Measurements from ENCODE around the gene PNMA1.

Gene PNMA1

DNA sequence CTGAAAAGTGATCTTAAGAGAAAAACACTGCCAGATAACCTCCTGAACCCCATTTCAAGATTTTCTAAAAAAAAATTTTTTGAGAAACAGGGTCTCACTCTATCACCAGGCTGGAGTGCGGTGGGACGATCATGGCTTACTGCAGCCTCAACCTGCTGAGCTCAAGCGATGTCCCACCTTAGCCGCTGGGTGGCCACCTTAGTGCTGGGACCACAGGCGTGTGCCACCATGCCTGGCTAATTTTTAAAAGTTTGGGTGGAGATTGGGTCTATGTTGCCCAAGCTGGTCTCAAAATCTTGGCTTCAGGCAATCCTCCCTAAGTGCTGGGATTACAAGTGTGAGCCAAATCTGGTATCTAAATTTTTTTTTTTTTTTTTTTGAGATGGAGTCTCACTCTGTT, 3.4 kb downstream of the PNMA1 start:
- no peak for DNase-seq

DNA sequence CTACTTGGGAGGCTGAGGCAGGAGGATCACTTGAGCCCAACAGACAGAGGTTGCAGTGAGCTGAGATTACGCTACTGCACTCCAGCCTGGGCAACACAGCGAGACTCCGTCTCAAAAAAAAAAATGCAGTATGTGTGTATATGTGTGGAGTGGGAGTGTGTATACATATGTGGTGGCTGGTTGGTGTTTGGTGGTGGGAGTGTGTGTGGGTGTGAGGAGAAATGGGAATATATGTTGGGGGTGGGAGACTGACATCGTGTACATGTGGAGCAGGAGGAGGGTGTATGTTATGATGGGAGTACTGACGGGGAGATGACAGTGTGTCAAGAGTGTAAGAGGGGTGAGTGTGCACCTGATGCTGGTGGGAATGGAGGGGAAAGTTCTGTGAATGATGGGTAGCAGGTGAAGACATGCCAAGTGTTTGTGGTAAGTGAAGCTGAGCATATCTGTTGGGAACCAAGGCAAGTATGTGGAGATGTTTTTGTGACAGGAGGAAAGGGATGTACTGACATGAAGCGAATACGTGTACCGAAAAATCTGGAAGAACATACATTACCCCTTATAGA, 4.2 kb downstream of the PNMA1 start:
- TF ChIP-seq GATA1 (IDR thresholded peaks at IDR 0.05; ENCODE audit: low read depth, low read length), result no peak
- no peak for TF ChIP-seq POLR2A (IDR thresholded peaks at IDR 0.05; ENCODE audit: low read length)
- no peak for DNase-seq

More for the DNA sequence above, 3.4 kb downstream of the PNMA1 start:
- TF ChIP-seq GATA1 (IDR thresholded peaks at IDR 0.05; ENCODE audit: low read depth, low read length) (no peak), POLR2A (IDR thresholded peaks at IDR 0.05; ENCODE audit: low read length) (no peak)

DNA sequence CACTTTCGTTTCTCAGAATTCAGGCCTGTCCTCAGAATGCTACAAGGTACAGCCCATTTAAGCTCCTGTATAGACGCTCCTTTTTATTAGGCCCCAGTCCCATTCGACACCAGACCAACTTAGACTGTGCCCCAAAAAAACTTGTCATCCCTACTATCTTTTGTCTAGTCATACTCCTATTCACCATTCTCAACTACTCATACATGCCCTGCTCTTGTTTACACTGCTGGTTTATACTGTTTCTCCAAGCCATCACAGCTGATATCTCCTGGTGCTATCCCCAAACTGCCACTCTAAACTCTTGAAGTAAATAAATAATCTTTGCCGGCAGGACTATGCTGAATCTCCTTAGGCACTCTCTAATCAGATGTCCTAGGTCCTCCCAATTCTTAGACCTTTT, 6.1 kb downstream of the PNMA1 start:
- peak in 1 of 2 experiments; percentile 18 for DNase-seq

DNA sequence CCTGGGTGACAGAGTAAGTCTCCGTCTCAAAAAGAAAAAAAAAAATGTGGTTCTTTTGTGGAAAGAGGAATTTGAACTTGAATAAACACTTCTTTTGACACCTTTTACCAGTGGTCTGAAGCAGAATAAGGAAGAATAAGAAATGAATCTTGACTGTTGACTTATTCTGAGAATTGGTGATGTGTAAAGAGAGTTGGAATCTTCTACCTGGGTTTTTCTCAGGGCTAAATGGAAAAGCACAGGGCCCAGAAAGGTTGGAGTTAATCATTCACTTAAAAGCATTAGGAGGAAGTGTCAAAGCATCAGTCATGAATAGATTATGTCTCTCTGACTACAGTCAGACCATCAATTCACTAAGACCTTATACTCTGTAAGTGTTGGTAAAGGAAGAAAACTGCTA, 13.9 kb downstream of the PNMA1 start:
- TF ChIP-seq GATA1 (IDR thresholded peaks at IDR 0.05; ENCODE audit: low read depth, low read length) (no peak), POLR2A (IDR thresholded peaks at IDR 0.05; ENCODE audit: low read length) (no peak)

DNA sequence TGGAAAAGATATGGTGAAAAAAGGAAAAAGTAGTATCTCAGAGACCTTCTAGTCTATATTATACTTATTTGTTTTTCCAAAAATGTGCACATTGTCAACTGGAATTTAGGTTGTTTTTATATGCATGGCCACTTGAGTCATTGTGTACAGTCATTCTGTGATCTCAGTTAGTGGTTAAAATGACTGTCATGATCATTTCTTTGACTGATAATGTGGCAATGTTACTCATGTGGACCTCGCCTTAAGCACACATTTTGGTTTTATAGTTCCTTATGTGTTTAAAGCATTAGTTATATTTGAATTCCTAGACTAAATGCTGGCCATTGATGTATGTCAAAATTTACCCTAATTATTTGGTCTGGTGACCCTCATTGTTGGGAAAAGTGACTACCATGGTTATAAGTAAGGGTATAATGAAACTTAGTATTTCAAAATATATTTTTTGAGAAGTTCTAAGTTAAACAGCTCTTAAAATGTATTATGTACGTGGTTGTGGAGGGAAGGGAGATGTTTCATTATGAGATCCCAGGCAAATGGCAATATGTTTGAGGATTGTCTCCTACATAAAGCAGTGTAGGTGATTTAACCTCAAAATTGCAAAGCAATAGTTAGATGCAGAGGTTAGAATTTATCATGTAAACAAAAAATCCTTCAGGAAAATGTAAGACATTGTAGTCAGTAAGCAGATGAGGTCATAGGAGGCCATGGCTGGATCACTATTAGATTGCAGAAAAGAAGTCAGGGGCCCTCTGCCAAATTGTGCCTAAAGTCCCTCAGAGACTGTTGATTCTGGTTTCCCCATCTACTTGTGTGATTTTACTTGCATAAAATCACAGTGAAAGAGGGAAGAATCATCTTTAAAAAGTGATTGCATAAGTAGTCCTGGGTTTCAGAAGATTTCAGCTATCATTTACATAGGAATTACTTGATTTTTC, 17.5 kb downstream of the PNMA1 start:
- DNase-seq, result peak; percentile 27 to 67

More for the DNA sequence above, 13.9 kb downstream of the PNMA1 start:
- no peak for DNase-seq

DNA sequence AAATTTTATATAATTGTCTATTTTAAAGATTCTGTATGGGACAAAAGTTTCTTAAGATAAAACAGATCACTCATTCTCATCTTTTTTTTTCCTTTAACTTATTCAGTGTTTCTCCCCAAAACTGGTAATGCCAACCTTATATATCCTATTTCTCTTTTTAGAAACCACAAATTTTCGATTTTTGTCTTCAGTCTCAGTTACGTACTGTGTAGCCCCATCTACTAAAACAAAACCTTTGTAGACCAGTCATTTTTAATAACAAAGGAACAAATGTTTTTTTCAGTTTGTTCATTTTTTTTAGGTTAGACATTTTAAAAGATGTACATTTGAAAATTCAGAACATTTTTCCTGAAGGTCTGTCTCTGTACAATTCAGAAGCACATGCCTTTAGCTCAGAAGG, 18.2 kb downstream of the PNMA1 start:
- TF ChIP-seq POLR2A (IDR thresholded peaks at IDR 0.05; ENCODE audit: low read length) (no peak), GATA1 (IDR thresholded peaks at IDR 0.05; ENCODE audit: low read depth, low read length) (no peak)
- no peak for DNase-seq

More for the DNA sequence above, 17.5 kb downstream of the PNMA1 start:
- TF ChIP-seq POLR2A (IDR thresholded peaks at IDR 0.05; ENCODE audit: low read length) (no peak), GATA1 (IDR thresholded peaks at IDR 0.05; ENCODE audit: low read depth, low read length) (no peak)

DNA sequence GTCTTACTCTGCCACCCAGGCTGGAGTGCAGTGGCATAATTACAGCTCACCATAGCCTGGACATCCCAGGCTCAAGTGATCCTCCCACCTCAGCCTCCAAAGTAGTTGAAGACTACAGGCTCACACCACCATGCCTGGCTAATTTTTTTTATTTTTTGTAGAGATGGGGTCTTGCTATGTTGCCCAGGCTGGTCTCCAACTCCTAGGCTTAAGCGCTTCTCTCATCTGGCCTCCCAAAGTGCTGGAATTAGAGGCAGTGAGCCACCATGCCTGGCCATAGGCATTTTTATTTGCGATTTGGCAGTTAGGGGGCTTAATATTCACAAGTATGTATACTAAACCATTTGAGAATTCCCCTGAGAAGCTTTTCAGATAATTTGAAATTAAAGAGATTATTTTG, 19.1 kb downstream of the PNMA1 start:
- no peak for DNase-seq
- TF ChIP-seq POLR2A (IDR thresholded peaks at IDR 0.05; ENCODE audit: low read length) (no peak), GATA1 (IDR thresholded peaks at IDR 0.05; ENCODE audit: low read depth, low read length) (no peak)

DNA sequence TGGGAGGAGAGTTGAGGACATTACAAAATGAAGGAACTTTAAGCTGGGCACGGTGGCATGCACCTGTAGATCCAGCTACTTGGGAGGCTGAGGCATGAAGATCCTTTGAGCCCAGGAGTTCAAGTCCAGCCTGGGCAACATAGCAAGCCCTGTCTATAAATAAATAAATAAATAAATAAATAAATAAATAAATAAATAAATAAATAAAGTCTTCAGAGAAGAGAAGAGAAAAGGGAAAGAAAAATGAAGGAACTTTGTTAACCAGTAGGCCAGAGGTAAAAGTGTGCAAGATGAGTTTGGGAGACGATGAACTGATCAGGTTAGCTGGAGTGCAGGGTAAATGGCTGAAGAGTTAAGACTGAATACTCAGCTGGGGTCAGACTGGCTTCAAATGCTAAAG, 20.1 kb downstream of the PNMA1 start:
- DNase-seq, result no peak
- TF ChIP-seq POLR2A (IDR thresholded peaks at IDR 0.05; ENCODE audit: low read length) (no peak), GATA1 (IDR thresholded peaks at IDR 0.05; ENCODE audit: low read depth, low read length) (no peak)

DNA sequence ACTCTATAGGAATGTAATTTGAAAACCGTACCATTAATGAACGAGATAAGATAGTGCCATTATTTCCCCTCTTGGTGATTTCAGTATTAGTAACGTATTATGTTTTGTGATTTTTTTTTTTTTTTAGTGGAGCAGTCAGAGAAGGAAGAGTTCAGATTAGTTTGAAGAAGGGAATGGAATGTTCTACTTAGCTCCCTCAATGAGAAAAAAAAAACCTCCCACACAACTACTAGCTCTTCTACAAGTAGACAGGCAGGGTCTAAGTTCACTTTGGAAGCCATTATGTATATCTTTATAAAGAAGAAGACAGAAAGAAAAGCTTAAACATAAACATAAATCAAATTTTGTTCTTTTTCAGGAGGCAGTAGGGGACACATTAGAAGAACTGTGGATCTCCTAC, 27.3 kb downstream of the PNMA1 start:
- TF ChIP-seq POLR2A (IDR thresholded peaks at IDR 0.05; ENCODE audit: low read length) (no peak), GATA1 (IDR thresholded peaks at IDR 0.05; ENCODE audit: low read depth, low read length) (no peak)

DNA sequence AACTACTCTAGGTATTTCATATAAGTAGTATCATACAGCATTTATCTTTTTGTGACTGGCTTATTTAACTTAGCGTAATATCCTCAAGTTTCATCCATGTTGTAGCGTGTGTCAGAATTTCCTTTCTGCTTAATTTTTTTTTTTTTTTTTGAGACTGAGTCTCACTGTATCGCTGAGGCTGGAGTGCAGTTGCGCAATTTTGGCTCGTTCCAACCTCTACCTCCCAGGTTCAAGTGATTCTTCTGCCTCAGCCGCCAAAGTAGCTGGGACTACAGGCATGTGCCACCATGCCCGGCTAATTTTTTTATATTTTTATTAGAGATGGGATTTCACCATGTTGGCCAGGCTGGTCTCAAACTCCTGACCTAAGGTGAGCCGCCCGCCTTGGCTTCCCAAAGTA, 28.9 kb downstream of the PNMA1 start:
- no peak for DNase-seq
- TF ChIP-seq GATA1 (IDR thresholded peaks at IDR 0.05; ENCODE audit: low read depth, low read length) (no peak), POLR2A (IDR thresholded peaks at IDR 0.05; ENCODE audit: low read length) (no peak)

More for the DNA sequence above, 27.3 kb downstream of the PNMA1 start:
- DNase-seq, result no peak

DNA sequence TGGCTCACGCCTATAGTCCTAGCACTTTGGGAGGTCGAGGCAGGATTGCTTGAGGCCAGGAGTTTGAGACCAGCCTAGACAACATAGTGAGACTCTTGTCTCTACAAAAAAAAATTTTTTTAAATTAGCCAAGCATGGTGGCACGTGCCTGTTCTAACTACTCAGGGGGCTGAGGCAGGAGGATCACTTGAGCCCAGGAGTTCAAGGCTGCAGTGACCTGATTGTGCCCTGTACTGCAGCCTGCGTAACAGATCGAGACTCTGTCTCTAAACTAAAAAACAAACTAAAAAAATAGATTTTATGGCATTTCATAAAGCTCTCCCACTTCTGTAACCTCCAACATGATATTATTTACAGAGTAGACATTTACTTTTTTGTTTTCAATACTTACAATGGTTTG, 29.6 kb downstream of the PNMA1 start:
- no peak for DNase-seq
- no peak for TF ChIP-seq GATA1 (IDR thresholded peaks at IDR 0.05; ENCODE audit: low read depth, low read length)
- no peak for TF ChIP-seq POLR2A (IDR thresholded peaks at IDR 0.05; ENCODE audit: low read length)

DNA sequence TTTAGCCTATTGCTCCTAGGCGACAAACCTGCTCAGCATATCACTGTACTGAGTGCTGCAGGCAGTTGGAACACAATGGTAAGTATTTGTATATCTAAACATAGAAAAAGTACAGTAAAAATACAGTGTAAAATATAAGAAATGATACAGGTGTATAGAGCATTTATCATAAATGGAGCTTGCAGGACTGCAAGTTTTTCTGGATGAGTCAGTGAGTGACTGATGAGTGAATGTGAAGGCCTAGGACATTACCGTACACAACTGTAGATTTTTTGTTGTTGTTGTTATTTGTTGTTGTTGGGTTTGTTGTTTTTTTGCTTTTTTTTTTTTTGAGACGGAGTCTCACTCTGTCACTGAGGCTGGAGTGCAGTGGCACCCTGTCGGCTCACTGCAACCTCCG, 33.4 kb downstream of the PNMA1 start:
- DNase-seq, result no peak

DNA sequence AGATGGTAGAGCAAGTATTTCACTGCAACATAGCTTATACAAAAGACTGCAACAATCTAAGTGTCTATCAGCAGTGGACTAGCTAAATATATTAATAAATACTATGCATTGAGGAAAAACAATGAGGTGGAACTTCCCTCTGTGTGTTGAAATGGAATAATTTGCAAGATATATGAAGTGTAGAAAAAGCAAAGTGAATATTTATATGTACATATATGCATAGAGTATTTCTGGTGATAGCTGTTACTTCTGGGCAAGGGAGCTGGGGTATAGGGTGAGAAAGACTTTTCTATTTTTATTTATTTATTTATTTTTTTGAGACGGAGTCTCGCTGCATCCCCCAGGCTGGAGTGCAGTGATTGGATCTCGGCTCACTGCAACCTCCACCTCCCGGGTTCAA, 35.5 kb downstream of the PNMA1 start:
- TF ChIP-seq POLR2A (IDR thresholded peaks at IDR 0.05; ENCODE audit: low read length) (no peak), GATA1 (IDR thresholded peaks at IDR 0.05; ENCODE audit: low read depth, low read length) (no peak)
- no peak for DNase-seq

More for the DNA sequence above, 33.4 kb downstream of the PNMA1 start:
- TF ChIP-seq GATA1 (IDR thresholded peaks at IDR 0.05; ENCODE audit: low read depth, low read length) (no peak), POLR2A (IDR thresholded peaks at IDR 0.05; ENCODE audit: low read length) (no peak)

DNA sequence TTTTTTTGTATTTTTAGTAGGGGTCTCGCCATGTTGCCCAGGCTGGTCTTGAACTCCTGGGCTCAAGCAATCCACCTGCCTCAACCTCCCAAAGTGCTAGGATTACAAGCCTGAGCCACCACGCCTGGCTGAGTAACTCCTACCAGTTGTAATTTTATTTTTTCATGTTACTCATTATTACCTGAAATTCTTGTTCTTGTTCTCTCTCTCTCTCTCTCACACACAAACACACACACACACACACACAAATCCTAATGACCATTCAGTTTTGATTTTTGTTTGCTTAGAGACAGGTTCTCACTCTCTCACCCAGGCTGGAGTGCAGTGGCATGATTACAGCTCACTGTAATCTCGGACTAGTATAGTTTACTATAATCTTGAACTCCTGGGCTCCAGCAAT, 39.2 kb downstream of the PNMA1 start:
- TF ChIP-seq GATA1 (IDR thresholded peaks at IDR 0.05; ENCODE audit: low read depth, low read length) (no peak), POLR2A (IDR thresholded peaks at IDR 0.05; ENCODE audit: low read length) (no peak)
- DNase-seq, result no peak

DNA sequence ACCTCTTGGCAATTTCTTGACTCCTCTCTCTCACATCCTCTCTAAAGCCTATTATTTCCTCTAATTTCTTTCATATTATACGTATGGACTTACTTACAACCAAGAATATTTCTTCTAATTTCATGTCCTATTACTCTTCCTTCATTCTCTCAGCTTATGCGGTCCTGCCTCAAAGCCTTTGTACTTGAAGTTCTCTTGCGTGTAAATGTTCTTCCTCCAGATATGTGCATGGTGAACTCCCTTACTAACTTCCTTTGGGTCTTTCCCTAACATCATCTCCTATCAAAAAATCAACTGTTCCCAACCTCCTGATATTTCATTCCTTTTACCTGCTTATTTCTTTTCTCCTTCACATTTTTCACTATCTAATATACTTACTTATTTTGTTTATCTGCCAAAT, 46.3 kb downstream of the PNMA1 start:
- DNase-seq, result no peak
- TF ChIP-seq GATA1 (IDR thresholded peaks at IDR 0.05; ENCODE audit: low read depth, low read length) (no peak), POLR2A (IDR thresholded peaks at IDR 0.05; ENCODE audit: low read length) (no peak)

All from erythroblast (primary cell).